ENCODE data around the gene DOCK3. TPM values are rescaled to one million over a fixed set of nuclear protein-coding genes. Genes with fewer than 3 reads are reported as not detected.
"Not testable (repeated sequence)": the region's sequence is repeated elsewhere in the genome, so short reads cannot be mapped to it uniquely, and the experiment has no call there.

Gene DOCK3
- total RNA-seq, 1 experiment from 2014 or later = 0.47 TPM

DNA sequence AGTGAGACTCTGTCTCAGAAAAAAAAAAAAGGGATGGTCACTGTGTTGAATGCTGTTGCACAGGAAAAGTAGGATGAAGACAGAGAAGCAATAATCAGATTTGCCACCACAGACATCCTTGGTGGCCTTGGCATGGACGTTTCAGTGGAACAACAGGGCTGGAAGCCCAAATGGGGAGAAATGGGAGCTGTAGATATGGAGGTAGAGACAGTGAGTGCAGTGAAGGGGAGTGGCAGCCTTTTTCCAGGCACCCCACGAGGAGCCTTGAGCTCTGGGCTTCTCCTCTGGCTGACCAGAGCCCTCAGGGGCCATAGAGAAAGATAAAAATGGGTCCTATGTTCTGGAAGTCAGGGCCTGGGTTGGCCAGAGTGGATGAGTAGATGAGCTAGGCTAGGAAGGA lies 12.3 kb upstream of the DOCK3 start:
- no peaks in the 10 kb centered on the region for H3K9me3 ChIP-seq (ENCODE audit: low read depth, low read length, poor library complexity, severe bottlenecking)
- ChIA-PET CTCF (no interaction called here), POLR2A (ENCODE audit: low non-redundant PET) (interaction anchor here (0.7 kb wide), 1 partner anchor 32 kb away, joined by 3 read pairs; no protein-coding TSS in a partner anchor)
- H3K36me3 ChIP-seq (ENCODE audit: insufficient read depth, low read length, poor library complexity, severe bottlenecking) = no peaks in the 10 kb centered on the region
- no peak overlapping the region for H3K27ac ChIP-seq (ENCODE audit: low read depth, low read length, poor library complexity, severe bottlenecking)
- H3K4me1 ChIP-seq (ENCODE audit: insufficient read depth, low read length, poor library complexity, severe bottlenecking) = no peaks in the 10 kb centered on the region
- H3K27me3 ChIP-seq (replicated peaks; ENCODE audit: insufficient read depth, low read depth, low read length, poor library complexity) = no peaks in the 10 kb centered on the region
- no peak overlapping the region for H3K4me3 ChIP-seq (ENCODE audit: low read depth, low read length, poor library complexity, severe bottlenecking)
- DNase-seq (ENCODE audit: low spot score) = no peak
- BruUV-seq (replicated peaks) = no TSS peak
- no peak for TF ChIP-seq EZH2 (IDR thresholded peaks at IDR 0.05; ENCODE audit: borderline replicate concordance, low read depth, low read length, poor library complexity, severe bottlenecking)
- TF ChIP-seq, protein P1, sequence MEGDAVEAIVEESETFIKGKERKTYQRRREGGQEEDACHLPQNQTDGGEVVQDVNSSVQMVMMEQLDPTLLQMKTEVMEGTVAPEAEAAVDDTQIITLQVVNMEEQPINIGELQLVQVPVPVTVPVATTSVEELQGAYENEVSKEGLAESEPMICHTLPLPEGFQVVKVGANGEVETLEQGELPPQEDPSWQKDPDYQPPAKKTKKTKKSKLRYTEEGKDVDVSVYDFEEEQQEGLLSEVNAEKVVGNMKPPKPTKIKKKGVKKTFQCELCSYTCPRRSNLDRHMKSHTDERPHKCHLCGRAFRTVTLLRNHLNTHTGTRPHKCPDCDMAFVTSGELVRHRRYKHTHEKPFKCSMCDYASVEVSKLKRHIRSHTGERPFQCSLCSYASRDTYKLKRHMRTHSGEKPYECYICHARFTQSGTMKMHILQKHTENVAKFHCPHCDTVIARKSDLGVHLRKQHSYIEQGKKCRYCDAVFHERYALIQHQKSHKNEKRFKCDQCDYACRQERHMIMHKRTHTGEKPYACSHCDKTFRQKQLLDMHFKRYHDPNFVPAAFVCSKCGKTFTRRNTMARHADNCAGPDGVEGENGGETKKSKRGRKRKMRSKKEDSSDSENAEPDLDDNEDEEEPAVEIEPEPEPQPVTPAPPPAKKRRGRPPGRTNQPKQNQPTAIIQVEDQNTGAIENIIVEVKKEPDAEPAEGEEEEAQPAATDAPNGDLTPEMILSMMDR (conservative IDR thresholded peaks at IDR 0.05; ENCODE audit: low read depth, low read length) = no peak
- intact Hi-C loops (cut with micrococcal nuclease; ENCODE audit: unreplicated experiment) = no loop called here

GRCh38 chr3:50665081-50665840 lies 9.5 kb upstream of the DOCK3 start:
- Histone ChIP-seq H3K9me3 (ENCODE audit: low read depth, low read length, poor library complexity, severe bottlenecking) (no peaks in the 10 kb centered on the region), H3K27ac (ENCODE audit: low read depth, low read length, poor library complexity, severe bottlenecking) (no peak overlapping the region), H3K4me1 (ENCODE audit: insufficient read depth, low read length, poor library complexity, severe bottlenecking) (no peaks in the 10 kb centered on the region), H3K36me3 (ENCODE audit: insufficient read depth, low read length, poor library complexity, severe bottlenecking) (no peaks in the 10 kb centered on the region), H3K27me3 (replicated peaks; ENCODE audit: insufficient read depth, low read depth, low read length, poor library complexity) (no peaks in the 10 kb centered on the region), H3K4me3 (ENCODE audit: low read depth, low read length, poor library complexity, severe bottlenecking) (no peak overlapping the region)
- TF ChIP-seq, protein P1 (conservative IDR thresholded peaks at IDR 0.05; ENCODE audit: low read depth, low read length) = no peak
- no peak for TF ChIP-seq EZH2 (IDR thresholded peaks at IDR 0.05; ENCODE audit: borderline replicate concordance, low read depth, low read length, poor library complexity, severe bottlenecking)
- ChIA-PET POLR2A (ENCODE audit: low non-redundant PET) (no interaction called here), CTCF (no interaction called here)
- intact Hi-C loops (cut with micrococcal nuclease; ENCODE audit: unreplicated experiment) = no loop called here
- no TSS peak for BruUV-seq (replicated peaks)
- no peak for DNase-seq (ENCODE audit: low spot score)

DNA sequence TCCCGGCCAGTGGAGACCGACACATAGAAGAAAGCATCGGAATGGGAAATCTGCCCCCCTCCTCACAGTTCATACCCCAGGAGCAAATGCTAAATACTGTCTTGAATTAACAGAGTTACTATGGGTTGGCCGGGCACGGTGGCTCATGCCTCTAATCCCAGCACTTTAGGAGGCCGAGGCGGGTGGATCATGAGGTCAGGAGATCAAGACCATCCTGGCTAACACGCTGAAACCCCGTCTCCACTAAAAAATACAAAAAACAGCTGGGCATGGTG lies 8.9 kb upstream of the DOCK3 start:
- CTCF ChIA-PET; BruUV-seq (replicated peaks); H3K4me1 ChIP-seq (ENCODE audit: insufficient read depth, low read length, poor library complexity, severe bottlenecking); DNase-seq (ENCODE audit: low spot score); POLR2A ChIA-PET (ENCODE audit: low non-redundant PET); H3K27ac ChIP-seq (ENCODE audit: low read depth, low read length, poor library complexity, severe bottlenecking); H3K27me3 ChIP-seq (replicated peaks; ENCODE audit: insufficient read depth, low read depth, low read length, poor library complexity); intact Hi-C loops (cut with micrococcal nuclease; ENCODE audit: unreplicated experiment); H3K36me3 ChIP-seq (ENCODE audit: insufficient read depth, low read length, poor library complexity, severe bottlenecking); H3K9me3 ChIP-seq (ENCODE audit: low read depth, low read length, poor library complexity, severe bottlenecking); H3K4me3 ChIP-seq (ENCODE audit: low read depth, low read length, poor library complexity, severe bottlenecking): not testable (repeated sequence)

DNA sequence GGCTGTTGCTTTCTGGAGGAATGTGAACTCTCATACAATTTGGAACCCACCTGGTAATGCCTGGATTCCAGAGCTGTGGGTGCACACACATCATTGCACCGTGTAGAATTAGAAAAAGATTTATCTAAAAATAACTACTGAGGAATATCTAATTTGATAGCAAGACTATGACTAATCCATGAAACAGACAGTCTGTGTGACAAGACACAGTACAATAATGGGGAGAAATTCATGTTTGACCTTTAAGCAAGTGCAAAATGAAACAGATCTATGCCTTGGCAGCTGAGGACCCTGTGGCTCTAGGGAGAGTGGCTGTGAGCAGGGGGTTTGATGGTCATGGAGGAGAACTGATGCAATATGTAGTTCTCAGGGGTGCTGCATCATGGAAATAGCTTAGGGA lies 7.9 kb upstream of the DOCK3 start:
- Histone ChIP-seq H3K4me1 (ENCODE audit: insufficient read depth, low read length, poor library complexity, severe bottlenecking) (no peaks in the 10 kb centered on the region), H3K4me3 (ENCODE audit: low read depth, low read length, poor library complexity, severe bottlenecking) (no peak overlapping the region), H3K9me3 (ENCODE audit: low read depth, low read length, poor library complexity, severe bottlenecking) (no peaks in the 10 kb centered on the region), H3K27me3 (replicated peaks; ENCODE audit: insufficient read depth, low read depth, low read length, poor library complexity) (no peaks in the 10 kb centered on the region), H3K36me3 (ENCODE audit: insufficient read depth, low read length, poor library complexity, severe bottlenecking) (no peaks in the 10 kb centered on the region), H3K27ac (ENCODE audit: low read depth, low read length, poor library complexity, severe bottlenecking) (no peak overlapping the region)
- intact Hi-C loops (cut with micrococcal nuclease; ENCODE audit: unreplicated experiment) = no loop called here
- ChIA-PET POLR2A (ENCODE audit: low non-redundant PET) (no interaction called here), CTCF (no interaction called here)
- no TSS peak for BruUV-seq (replicated peaks)
- DNase-seq (ENCODE audit: low spot score) = no peak
- TF ChIP-seq, protein P1 (conservative IDR thresholded peaks at IDR 0.05; ENCODE audit: low read depth, low read length) = no peak
- TF ChIP-seq EZH2 (IDR thresholded peaks at IDR 0.05; ENCODE audit: borderline replicate concordance, low read depth, low read length, poor library complexity, severe bottlenecking) = no peak
